IMR-90 (cell line): Measurements from ENCODE around the gene NPEPL1. TPM values are rescaled to one million over a fixed set of nuclear protein-coding genes. Genes with fewer than 3 reads are reported as not detected.

ENCODE experiments used
- ATAC-seq: fragments of 200-7000 bp; cut with Tn5 transposase; 2 replicates; pipeline ENCODE4 v1.9.1; 2020; ENCODE audit warnings: low read depth, mild to moderate bottlenecking, moderate library complexity
- BruUV-seq: library from RNA; stranded (reverse); fragments of 400-500 nt; replicated peaks from 2 replicates; lab custom pipeline; 2021; lab: Mats Ljungman, UMichigan
- CTCF ChIA-PET: fragments of 300-600 bp; formaldehyde crosslinking; extraction: SDS; loops from one replicate; lab custom pipeline; 2021; ENCODE audit warnings: antibody characterized with exemption; lab: Yijun Ruan, JAX
- POLR2A ChIA-PET: fragments of 300-600 bp; sonication (Branson Sonifier 250); formaldehyde crosslinking; loops from one replicate; lab custom pipeline; 2022; ENCODE audit warnings: antibody characterized with exemption; ENCODE audit not compliant: unreplicated experiment; lab: Charles Lee
- DNase-seq: peaks from one replicate; pipeline ENCODE4 v3.0.0; 2013
- H2AFZ ChIP-seq: replicated peaks from 2 replicates; pipeline ENCODE3; 2013; ENCODE audit warnings: low read length, mild to moderate bottlenecking; ENCODE audit not compliant: poor library complexity
- H2AK5ac ChIP-seq: 2 replicates; pipeline ENCODE4 v1.6.1; 2013; ENCODE audit warnings: low read depth, low read length, inconsistent platforms
- H2AK9ac ChIP-seq: replicated peaks from 2 replicates; pipeline ENCODE3; 2013; ENCODE audit warnings: mild to moderate bottlenecking, low read depth, low read length, moderate library complexity; ENCODE audit not compliant: poor library complexity
- H2BK120ac ChIP-seq: 2 replicates; pipeline ENCODE4 v1.6.1; 2013; ENCODE audit warnings: low read depth, low read length, inconsistent platforms
- H2BK15ac ChIP-seq: 3 replicates; pipeline ENCODE4 v1.6.1; 2013; ENCODE audit warnings: low read depth, low read length, inconsistent platforms
- H2BK20ac ChIP-seq: 2 replicates; pipeline ENCODE4 v1.6.1; 2013; ENCODE audit warnings: low read depth, mild to moderate bottlenecking, inconsistent platforms, low read length, moderate library complexity
- H2BK5ac ChIP-seq: 2 replicates; pipeline ENCODE4 v1.6.1; 2013; ENCODE audit warnings: mild to moderate bottlenecking, low read depth, low read length, inconsistent platforms; ENCODE audit not compliant: poor library complexity, severe bottlenecking
- H3K14ac ChIP-seq: replicated peaks from 2 replicates; pipeline ENCODE4 v1.6.1; 2013; ENCODE audit warnings: low read depth, low read length, inconsistent platforms
- H3K18ac ChIP-seq: 2 replicates; pipeline ENCODE4 v1.6.1; 2013; ENCODE audit warnings: low read depth, low read length, control low read depth
- H3K23ac ChIP-seq: 2 replicates; pipeline ENCODE4 v1.6.1; 2013; ENCODE audit warnings: low read depth, low read length, inconsistent platforms
- H3K27ac ChIP-seq: 2 replicates; pipeline ENCODE4 v1.5.1; 2013; ENCODE audit warnings: mild to moderate bottlenecking, control low read depth, low read length; ENCODE audit not compliant: insufficient read depth
- H3K27me3 ChIP-seq: 2 replicates; pipeline ENCODE4 v1.6.1; 2013; ENCODE audit warnings: low read length; ENCODE audit not compliant: control insufficient read depth, insufficient read depth
- H3K36me3 ChIP-seq: 2 replicates; pipeline ENCODE4 v1.6.1; 2013; ENCODE audit warnings: low read length, mixed read lengths; ENCODE audit not compliant: control insufficient read depth, insufficient read depth
- H3K4ac ChIP-seq: 2 replicates; pipeline ENCODE4 v1.6.1; 2013; ENCODE audit warnings: low read depth, low read length, inconsistent platforms
- H3K4me1 ChIP-seq: 2 replicates; pipeline ENCODE4 v1.6.1; 2013; ENCODE audit warnings: low read length, mixed read lengths; ENCODE audit not compliant: control insufficient read depth, insufficient read depth
- H3K4me2 ChIP-seq: 2 replicates; pipeline ENCODE4 v1.6.1; 2013; ENCODE audit warnings: low read depth, mild to moderate bottlenecking, control low read depth, low read length, moderate library complexity
- H3K4me3 ChIP-seq: 2 replicates; pipeline ENCODE4 v1.5.1; 2013; ENCODE audit warnings: low read depth, mild to moderate bottlenecking, control low read depth, low read length, moderate library complexity; ENCODE audit not compliant: insufficient read depth
- H3K56ac ChIP-seq: 2 replicates; pipeline ENCODE4 v1.6.1; 2013; ENCODE audit warnings: low read length, inconsistent platforms; ENCODE audit not compliant: insufficient read depth; ENCODE audit errors: extremely low read depth
- H3K79me1 ChIP-seq, 2 experiments: 2 replicates each; pipeline ENCODE4 v1.6.1; 2013; ENCODE audit warnings: low read length in 2 of 2, inconsistent platforms in 1 of 2, low read depth in 1 of 2
- H3K9ac ChIP-seq: 2 replicates; pipeline ENCODE4 v1.6.1; 2013; ENCODE audit warnings: low read depth, low read length, control low read depth
- H3K9me1 ChIP-seq: 2 replicates; pipeline ENCODE4 v1.6.1; 2013; ENCODE audit warnings: low read length, inconsistent platforms; ENCODE audit not compliant: insufficient read depth
- H3K9me3 ChIP-seq: 2 replicates; pipeline ENCODE4 v1.6.1; 2013; ENCODE audit warnings: low read length; ENCODE audit not compliant: control insufficient read depth, insufficient read depth
- H4K20me1 ChIP-seq: 2 replicates; pipeline ENCODE4 v1.6.1; 2013; ENCODE audit warnings: low read length, inconsistent platforms; ENCODE audit not compliant: insufficient read depth
- H4K5ac ChIP-seq: 2 replicates; pipeline ENCODE4 v1.6.1; 2013; ENCODE audit warnings: mild to moderate bottlenecking, low read depth, low read length, control low read depth
- H4K8ac ChIP-seq, 2 experiments: 2 replicates each; pipeline ENCODE4 v1.6.1; 2013; ENCODE audit warnings: low read depth in 2 of 2, low read length in 2 of 2, control low read depth in 1 of 2, inconsistent platforms in 1 of 2
- H4K91ac ChIP-seq: 2 replicates; pipeline ENCODE4 v1.6.1; 2013; ENCODE audit warnings: low read depth, low read length, inconsistent platforms; ENCODE audit not compliant: insufficient read depth
- BHLHE40 ChIP-seq: fragments of 150-350 bp; IDR thresholded peaks from 2 replicates; pipeline ENCODE4 v1.6.1; 2016; ENCODE audit warnings: mild to moderate bottlenecking, low read depth, low read length
- CEBPB ChIP-seq: IDR thresholded peaks from 2 replicates; pipeline ENCODE4 v1.6.1; 2012; ENCODE audit warnings: low read depth, low read length, improper control_type of control experiment
- CHD1 ChIP-seq: IDR thresholded peaks from 2 replicates; pipeline ENCODE4 v1.6.1; 2012; ENCODE audit warnings: low read depth, low read length, improper control_type of control experiment
- MAFK ChIP-seq: IDR thresholded peaks from 2 replicates; pipeline ENCODE4 v1.6.1; 2012; ENCODE audit warnings: low read depth, low read length, improper control_type of control experiment
- MAZ ChIP-seq: IDR thresholded peaks from 2 replicates; pipeline ENCODE4 v1.6.1; 2012; ENCODE audit warnings: low read depth, mild to moderate bottlenecking, low read length, improper control_type of control experiment, moderate library complexity, borderline replicate concordance
- MXI1 ChIP-seq: IDR thresholded peaks from 2 replicates; pipeline ENCODE4 v1.6.1; 2012; ENCODE audit warnings: low read depth, mild to moderate bottlenecking, low read length, moderate library complexity, borderline replicate concordance
- NFE2L2 ChIP-seq: fragments of 150-350 bp; IDR thresholded peaks from 2 replicates; pipeline ENCODE4 v1.6.1; 2016; ENCODE audit warnings: low read depth, mild to moderate bottlenecking, low read length
- POLR2A ChIP-seq: IDR thresholded peaks from 2 replicates; pipeline ENCODE4 v1.6.1; 2012; ENCODE audit warnings: mild to moderate bottlenecking, low read depth, low read length
- RAD21 ChIP-seq: IDR thresholded peaks from 2 replicates; pipeline ENCODE4 v1.6.1; 2012; ENCODE audit warnings: low read length, improper control_type of control experiment
- RCOR1 ChIP-seq: IDR thresholded peaks from 2 replicates; pipeline ENCODE4 v1.6.1; 2012; ENCODE audit warnings: mild to moderate bottlenecking, low read length, improper control_type of control experiment; ENCODE audit not compliant: insufficient replicate concordance
- RFX5 ChIP-seq: IDR thresholded peaks from 2 replicates; pipeline ENCODE4 v1.8.0; 2012; ENCODE audit warnings: low read depth, mild to moderate bottlenecking, low read length, moderate library complexity
- SMC3 ChIP-seq: fragments of 150-350 bp; IDR thresholded peaks from 2 replicates; pipeline ENCODE4 v1.6.1; 2016; ENCODE audit warnings: low read depth, mild to moderate bottlenecking, antibody characterized with exemption, low read length, moderate library complexity
- USF2 ChIP-seq: fragments of 150-350 bp; IDR thresholded peaks from 2 replicates; pipeline ENCODE4 v1.6.1; 2017; ENCODE audit warnings: mild to moderate bottlenecking, antibody characterized with exemption, low read length, low read depth
- WGBS, 2 experiments: methylation state at CpG; one replicate each; pipeline versions ENCODE4 v1.1.5 to v1.1.7; 2013; ENCODE audit warnings: missing lambda C conversion rate in 2 of 2; ENCODE audit not compliant: insufficient read length in 1 of 2; ENCODE audit errors: extremely low coverage in 2 of 2; 5-methylcytosine and 5-hydroxymethylcytosine counted together
- dilution Hi-C: fragments of 300-500 bp; cut with HindIII; formaldehyde crosslinking; loops from one replicate; pipeline ENCODE4 v1.14.3; 2018; ENCODE audit warnings: low sequenced_read_pairs; ENCODE audit not compliant: unreplicated experiment
- in situ Hi-C: fragments of 300-500 bp; cut with MboI; formaldehyde crosslinking; loops from 3 replicates; pipeline ENCODE4 v1.14.3; 2019; ENCODE audit warnings: low sequenced_read_pairs, inconsistent platforms, mixed read lengths
- intact Hi-C: fragments of 100-400 bp; cut with micrococcal nuclease; formaldehyde crosslinking; loops from 2 replicates; pipeline ENCODE4 v1.10.0; 2022
- polyA plus RNA-seq, 3 experiments: library from polyadenylated mRNA; depleted of rRNA; stranded (reverse); fragments of >200 nt; gene quantifications; 2 replicates each; pipeline ENCODE4 v1.2.3, GENCODE V29; 2012; ENCODE audit warnings: low replicate concordance in 1 of 3
- total RNA-seq: library from RNA; depleted of rRNA; stranded (reverse); fragments of >200 nt; gene quantifications from 2 replicates; pipeline ENCODE4 v1.2.3, GENCODE V29; 2012
- TF ChIP-seq, protein P1 (sequence below): fragments of 150-350 bp; IDR thresholded peaks from 2 replicates; pipeline ENCODE4 v1.6.1; 2016; ENCODE audit warnings: low read depth, mild to moderate bottlenecking, low read length, moderate library complexity, borderline replicate concordance

The NPEPL1 gene
- total and polyA plus RNA-seq, 2 of the 4 experiments (the other 2 are of a cell fraction): 6.3 to 10.4 TPM

GRCh38 chr20:58695084-58695722, 2.6 kb downstream of the NPEPL1 start (continued):
- TF ChIP-seq CEBPB (no peak), USF2 (no peak), RCOR1 (no peak)

GRCh38 chr20:58695895-58696375, 3.3 kb downstream of the NPEPL1 start:
- no peaks in the 10 kb centered on the region for H3K27me3 ChIP-seq
- no peaks in the 10 kb centered on the region for H4K20me1 ChIP-seq
- ChIA-PET CTCF (no interaction called here), POLR2A (no interaction called here)
- H3K23ac ChIP-seq: no peak overlapping the region
- peaks cover 26% of the 10 kb centered on the region for H3K36me3 ChIP-seq
- H2BK20ac ChIP-seq: no peak overlapping the region
- H3K27ac ChIP-seq: no peak overlapping the region
- no peak overlapping the region for H3K4me3 ChIP-seq
- H2BK120ac ChIP-seq: no peak overlapping the region
- no peak overlapping the region for H3K4me2 ChIP-seq
- no peak for DNase-seq
- BruUV-seq: no TSS peak
- no peaks in the 10 kb centered on the region for H3K9me3 ChIP-seq
- H3K9ac ChIP-seq: no peak overlapping the region
- no peak overlapping the region for H2AFZ ChIP-seq
- dilution Hi-C loops: no loop called here
- H3K79me1 ChIP-seq: peaks cover 6 to 21% of the 10 kb centered on the region in 2 experiments; a peak in 2 of 4 replicates
- 87% methylated on average over 5 of the region's 10 CpGs; no CpG with 5 or more reads in 1 of the 2 experiments for WGBS, 2 experiments
- H3K14ac ChIP-seq: no peak overlapping the region
- no peak overlapping the region for H3K56ac ChIP-seq
- intact Hi-C loops: no loop called here
- no peak for ATAC-seq
- peaks cover 18% of the 10 kb centered on the region for H3K4me1 ChIP-seq
- no peak overlapping the region for H2AK9ac ChIP-seq
- in situ Hi-C loops: no loop called here
- no peak overlapping the region for H2AK5ac ChIP-seq
- H3K18ac ChIP-seq: no peak overlapping the region
- no peak overlapping the region for H4K8ac ChIP-seq
- TF ChIP-seq, protein P1, sequence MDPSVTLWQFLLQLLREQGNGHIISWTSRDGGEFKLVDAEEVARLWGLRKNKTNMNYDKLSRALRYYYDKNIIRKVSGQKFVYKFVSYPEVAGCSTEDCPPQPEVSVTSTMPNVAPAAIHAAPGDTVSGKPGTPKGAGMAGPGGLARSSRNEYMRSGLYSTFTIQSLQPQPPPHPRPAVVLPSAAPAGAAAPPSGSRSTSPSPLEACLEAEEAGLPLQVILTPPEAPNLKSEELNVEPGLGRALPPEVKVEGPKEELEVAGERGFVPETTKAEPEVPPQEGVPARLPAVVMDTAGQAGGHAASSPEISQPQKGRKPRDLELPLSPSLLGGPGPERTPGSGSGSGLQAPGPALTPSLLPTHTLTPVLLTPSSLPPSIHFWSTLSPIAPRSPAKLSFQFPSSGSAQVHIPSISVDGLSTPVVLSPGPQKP: no peak
- no peak for TF ChIP-seq CHD1
- no peak for TF ChIP-seq POLR2A
- TF ChIP-seq MAFK: no peak
- TF ChIP-seq RFX5: no peak
- no peak for TF ChIP-seq MXI1
- TF ChIP-seq MAZ: no peak
- no peak for TF ChIP-seq BHLHE40
- no peak for TF ChIP-seq CEBPB
- no peak for TF ChIP-seq USF2
- TF ChIP-seq NFE2L2: no peak
- no peak for TF ChIP-seq RAD21
- TF ChIP-seq SMC3: no peak
- H4K91ac ChIP-seq: no peak overlapping the region
- H3K9me1 ChIP-seq: peaks cover 16% of the 10 kb centered on the region
- no peak overlapping the region for H3K4ac ChIP-seq
- no peak overlapping the region for H2BK5ac ChIP-seq
- no peak overlapping the region for H2BK15ac ChIP-seq
- H4K5ac ChIP-seq: no peak overlapping the region
